Keratinocyte (primary cell): ENCODE data around the gene LDB2. TPM values are rescaled to one million over a fixed set of nuclear protein-coding genes. Genes with fewer than 3 reads are reported as not detected.

ENCODE experiments used
- DNase-seq: peaks from one replicate; pipeline ENCODE4 v3.0.0-alpha.2; 2011; ENCODE audit warnings: low read depth, missing footprints, low spot score
- FAIRE-seq: peaks from 2 replicates; lab custom pipeline; 2011; peaks lifted over from hg19 to GRCh38; lab: Jason Lieb, UNC
- H2AFZ ChIP-seq: 2 replicates; pipeline ENCODE4 v1.6.0; 2012; ENCODE audit warnings: low read length, control low read depth, inconsistent platforms; ENCODE audit not compliant: control insufficient read depth
- H3K27ac ChIP-seq: 2 replicates; pipeline ENCODE4 v1.5.1; 2011; ENCODE audit warnings: low read length; ENCODE audit not compliant: control insufficient read depth, insufficient read depth
- H3K27me3 ChIP-seq: 3 replicates; pipeline ENCODE4 v1.6.0; 2011; ENCODE audit warnings: low read length; ENCODE audit not compliant: control insufficient read depth, insufficient read depth; ENCODE audit errors: extremely low read depth
- H3K36me3 ChIP-seq, 2 experiments: 2 replicates in 1 of 2; 3 replicates in 1 of 2; pipeline ENCODE4 v1.5.1; 2011; ENCODE audit warnings: low read length in 2 of 2, mild to moderate bottlenecking in 1 of 2; ENCODE audit not compliant: control insufficient read depth in 2 of 2, insufficient read depth in 2 of 2; ENCODE audit errors: extremely low read depth in 1 of 2
- H3K4me1 ChIP-seq: 3 replicates; pipeline ENCODE4 v1.5.1; 2011; ENCODE audit warnings: low read length; ENCODE audit not compliant: control insufficient read depth, insufficient read depth; ENCODE audit errors: extremely low read depth
- H3K4me2 ChIP-seq: 3 replicates; pipeline ENCODE4 v1.6.0; 2011; ENCODE audit warnings: low read depth, low read length; ENCODE audit not compliant: control insufficient read depth, insufficient read depth; ENCODE audit errors: extremely low read depth
- H3K4me3 ChIP-seq, 3 experiments: fragments of 200-600 bp in 1 of 3; sonication (generic) in 1 of 3; 2 replicates in 2 of 3; 3 replicates in 1 of 3; pipeline ENCODE4 v1.5.1; 2011 to 2016; ENCODE audit warnings: low read length in 3 of 3, mild to moderate bottlenecking in 3 of 3, control low read depth in 2 of 3, inconsistent platforms in 1 of 3, low read depth in 1 of 3, mixed read lengths in 1 of 3, mixed run types in 1 of 3, moderate library complexity in 1 of 3; ENCODE audit not compliant: control insufficient read depth in 2 of 3, insufficient read depth in 2 of 3; ENCODE audit errors: extremely low read depth in 1 of 3
- H3K79me2 ChIP-seq: 2 replicates; pipeline ENCODE4 v1.6.0; 2012; ENCODE audit warnings: low read length; ENCODE audit not compliant: control insufficient read depth, insufficient read depth
- H3K9ac ChIP-seq: 3 replicates; pipeline ENCODE4 v1.6.0; 2011; ENCODE audit warnings: low read length; ENCODE audit not compliant: control insufficient read depth, insufficient read depth; ENCODE audit errors: extremely low read depth
- H3K9me1 ChIP-seq: 3 replicates; pipeline ENCODE4 v1.6.0; 2011; ENCODE audit warnings: low read length; ENCODE audit not compliant: control insufficient read depth, insufficient read depth; ENCODE audit errors: extremely low read depth
- H3K9me3 ChIP-seq: 2 replicates; pipeline ENCODE4 v1.5.1; 2012; ENCODE audit warnings: low read depth, low read length; ENCODE audit not compliant: control insufficient read depth
- H4K20me1 ChIP-seq: 3 replicates; pipeline ENCODE4 v1.6.0; 2011; ENCODE audit warnings: low read length; ENCODE audit not compliant: control insufficient read depth, insufficient read depth; ENCODE audit errors: extremely low read depth
- EZH2 ChIP-seq: IDR thresholded peaks from one replicate; pipeline ENCODE4 v1.6.1; 2012; ENCODE audit warnings: inconsistent platforms, mild to moderate bottlenecking, low read length, moderate library complexity
- dilution Hi-C: fragments of 300-500 bp; cut with MboI; formaldehyde crosslinking; loops from one replicate; pipeline ENCODE4 v1.7.0; 2020; ENCODE audit warnings: low sequenced_read_pairs; ENCODE audit not compliant: extremely low pct_ligation_motif_present
- polyA plus RNA-seq, 5 experiments: library from polyadenylated mRNA; depleted of rRNA in 3 of 5; stranded (reverse) in 3 of 5; stranded (forward) in 1 of 5; unstranded in 1 of 5; fragments of >200 nt; gene quantifications; 1 replicate in 1 of 5; 2 replicates in 3 of 5; 3 replicates in 1 of 5; pipeline versions ENCODE4 v1.2.1 to v1.2.3, GENCODE V29; 2011 to 2012; ENCODE audit warnings: missing spikeins in 2 of 5, low read depth in 1 of 5, low replicate concordance in 1 of 5
- TF ChIP-seq, protein P1 (sequence below), 3 experiments: IDR thresholded peaks in 1 of 3; conservative IDR thresholded peaks in 1 of 3; optimal IDR thresholded peaks in 1 of 3; 2 replicates in 2 of 3; 3 replicates in 1 of 3; pipeline versions ENCODE3 to v1.5.1; 2011; ENCODE audit warnings: low read length in 3 of 3, mild to moderate bottlenecking in 3 of 3, moderate library complexity in 2 of 3, control low read depth in 1 of 3, inconsistent platforms in 1 of 3; ENCODE audit not compliant: insufficient read depth in 2 of 3; ENCODE audit errors: extremely low read depth in 1 of 3

LDB2 gene
- polyA plus RNA-seq, 1 donor (not counting 4 experiments of a cell fraction or from before 2014, with no cell fraction given) = not detected

GRCh38 chr4:16745009-16745635 is 153.3 kb downstream of the LDB2 start:
- Histone ChIP-seq H3K27me3 (no peaks in the 10 kb centered on the region), H2AFZ (no peak overlapping the region), H3K9me3 (no peaks in the 10 kb centered on the region), H3K4me3 (no peak overlapping the region), H3K79me2 (no peaks in the 10 kb centered on the region), H3K4me2 (no peak overlapping the region), H3K36me3 (no peaks in the 10 kb centered on the region), H4K20me1 (no peaks in the 10 kb centered on the region), H3K9me1 (no peaks in the 10 kb centered on the region), H3K9ac (no peak overlapping the region), H3K27ac (no peak overlapping the region), H3K4me1 (no peaks in the 10 kb centered on the region)
- FAIRE-seq (no peak), DNase-seq (no peak)
- dilution Hi-C loops = no loop called here
- TF ChIP-seq, protein P1, sequence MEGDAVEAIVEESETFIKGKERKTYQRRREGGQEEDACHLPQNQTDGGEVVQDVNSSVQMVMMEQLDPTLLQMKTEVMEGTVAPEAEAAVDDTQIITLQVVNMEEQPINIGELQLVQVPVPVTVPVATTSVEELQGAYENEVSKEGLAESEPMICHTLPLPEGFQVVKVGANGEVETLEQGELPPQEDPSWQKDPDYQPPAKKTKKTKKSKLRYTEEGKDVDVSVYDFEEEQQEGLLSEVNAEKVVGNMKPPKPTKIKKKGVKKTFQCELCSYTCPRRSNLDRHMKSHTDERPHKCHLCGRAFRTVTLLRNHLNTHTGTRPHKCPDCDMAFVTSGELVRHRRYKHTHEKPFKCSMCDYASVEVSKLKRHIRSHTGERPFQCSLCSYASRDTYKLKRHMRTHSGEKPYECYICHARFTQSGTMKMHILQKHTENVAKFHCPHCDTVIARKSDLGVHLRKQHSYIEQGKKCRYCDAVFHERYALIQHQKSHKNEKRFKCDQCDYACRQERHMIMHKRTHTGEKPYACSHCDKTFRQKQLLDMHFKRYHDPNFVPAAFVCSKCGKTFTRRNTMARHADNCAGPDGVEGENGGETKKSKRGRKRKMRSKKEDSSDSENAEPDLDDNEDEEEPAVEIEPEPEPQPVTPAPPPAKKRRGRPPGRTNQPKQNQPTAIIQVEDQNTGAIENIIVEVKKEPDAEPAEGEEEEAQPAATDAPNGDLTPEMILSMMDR (optimal IDR thresholded peaks at IDR 0.05 in 1 of 3, IDR thresholded peaks at IDR 0.05 in 1 of 3, conservative IDR thresholded peaks at IDR 0.05 in 1 of 3; ENCODE audit: extremely low read depth in 1 of 3, insufficient read depth in 2 of 3, low read length in 3 of 3) = no peak
- no peak for TF ChIP-seq EZH2

GRCh38 chr4:16741287-16741686 is 157.2 kb downstream of the LDB2 start:
- TF ChIP-seq, protein P1 (optimal IDR thresholded peaks at IDR 0.05 in 1 of 3, IDR thresholded peaks at IDR 0.05 in 1 of 3, conservative IDR thresholded peaks at IDR 0.05 in 1 of 3; ENCODE audit: extremely low read depth in 1 of 3, insufficient read depth in 2 of 3, low read length in 3 of 3) = no peak
- TF ChIP-seq EZH2 = no peak
- DNase-seq (no peak), FAIRE-seq (no peak)
- Histone ChIP-seq H2AFZ (no peak overlapping the region), H3K9me3 (no peaks in the 10 kb centered on the region), H3K9me1 (no peaks in the 10 kb centered on the region), H4K20me1 (no peaks in the 10 kb centered on the region), H3K27ac (no peak overlapping the region), H3K79me2 (no peaks in the 10 kb centered on the region), H3K36me3 (no peaks in the 10 kb centered on the region), H3K4me1 (no peaks in the 10 kb centered on the region), H3K27me3 (no peaks in the 10 kb centered on the region), H3K4me2 (no peak overlapping the region), H3K9ac (no peak overlapping the region), H3K4me3 (no peak overlapping the region)
- dilution Hi-C loops = no loop called here
